WTC11 (cell line): ENCODE measurements around the gene EBF3.

Source experiments
- CDX4 ChIP-seq: fragments of 250-450 bp; sonication (Bioruptor Pico); IDR thresholded peaks from 2 replicates; pipeline ENCODE4 v1.9.0; 2021; ENCODE audit warnings: moderate library complexity, mild to moderate bottlenecking, inconsistent platforms, borderline replicate concordance
- CTCF ChIP-seq: fragments of 200-600 bp; IDR thresholded peaks from 2 replicates; pipeline ENCODE4 v1.8.0; 2022; ENCODE audit warnings: antibody characterized with exemption

- TF ChIP-seq CTCF (no peak), CDX4 (CRISPR knock-in tag) (no peak)
Observed at GRCh38 chr10:129934196-129934925, 29.7 kb downstream of the EBF3 start.
